SK-N-SH treated with all-trans-retinoic acid at 6 μM for 48 hours (cell line): ENCODE data around the gene KCNB1.

Experiments used
- ARNTL ChIP-seq: fragments of 450-650 bp; formaldehyde crosslinking; IDR thresholded peaks from 2 replicates; pipeline ENCODE4 v1.5.0; 2020; ENCODE audit warnings: low read depth, mild to moderate bottlenecking, moderate library complexity, borderline replicate concordance
- RARB ChIP-seq: fragments of 250-450 bp; sonication (Bioruptor Pico); IDR thresholded peaks from 2 replicates; pipeline ENCODE4 v1.8.0; 2021; ENCODE audit warnings: mild to moderate bottlenecking, moderate library complexity
- TCF4 ChIP-seq: fragments of 250-450 bp; sonication (Bioruptor Pico); IDR thresholded peaks from 2 replicates; pipeline ENCODE4 v1.8.0; 2021; ENCODE audit warnings: mild to moderate bottlenecking, moderate library complexity, borderline replicate concordance
- ZFP30 ChIP-seq: fragments of 450-650 bp; formaldehyde crosslinking; IDR thresholded peaks from 2 replicates; pipeline ENCODE4 v1.5.0; 2022; ENCODE audit warnings: mild to moderate bottlenecking, moderate library complexity
- ZNF70 ChIP-seq: fragments of 450-650 bp; formaldehyde crosslinking; IDR thresholded peaks from 2 replicates; pipeline ENCODE4 v1.5.0; 2020; ENCODE audit warnings: mild to moderate bottlenecking, moderate library complexity
- ZNF8 ChIP-seq: fragments of 450-650 bp; formaldehyde crosslinking; IDR thresholded peaks from 2 replicates; pipeline ENCODE4 v1.5.0; 2020; ENCODE audit warnings: mild to moderate bottlenecking, moderate library complexity
- TF ChIP-seq, protein P1 (sequence below): fragments of 250-450 bp; sonication (Bioruptor Pico); IDR thresholded peaks from 2 replicates; pipeline ENCODE4 v1.5.1; 2021; ENCODE audit warnings: mild to moderate bottlenecking, moderate library complexity
- TF ChIP-seq, protein P2 (sequence below): fragments of 250-450 bp; sonication (Bioruptor Pico); IDR thresholded peaks from 2 replicates; pipeline ENCODE4 v1.5.1; 2020; ENCODE audit warnings: low read depth, mild to moderate bottlenecking, moderate library complexity
- TF ChIP-seq, protein P3 (sequence below): fragments of 250-450 bp; sonication (Bioruptor Pico); IDR thresholded peaks from 2 replicates; pipeline ENCODE4 v1.5.0; 2020; ENCODE audit warnings: mild to moderate bottlenecking, moderate library complexity

DNA sequence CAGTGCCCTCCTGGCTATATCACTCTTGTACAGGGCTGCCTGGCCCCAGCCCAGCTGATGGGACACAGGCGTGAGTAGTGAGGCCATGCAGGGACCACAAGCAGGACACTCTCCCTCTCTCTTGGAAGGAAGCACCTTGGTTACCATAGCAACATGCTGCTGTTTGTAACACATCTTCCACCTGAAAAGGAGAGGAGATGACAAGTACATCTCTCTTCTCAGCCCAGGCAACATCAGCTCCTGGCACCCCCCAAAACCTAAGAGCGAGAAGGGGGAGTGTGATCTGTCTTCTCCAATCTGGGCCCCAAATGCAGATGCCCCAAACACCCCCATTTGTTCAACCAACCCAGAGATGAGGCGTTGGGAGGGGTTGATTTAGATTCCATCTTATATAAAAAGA is 49.9 kb downstream of the KCNB1 start:
- TF ChIP-seq, protein P1, sequence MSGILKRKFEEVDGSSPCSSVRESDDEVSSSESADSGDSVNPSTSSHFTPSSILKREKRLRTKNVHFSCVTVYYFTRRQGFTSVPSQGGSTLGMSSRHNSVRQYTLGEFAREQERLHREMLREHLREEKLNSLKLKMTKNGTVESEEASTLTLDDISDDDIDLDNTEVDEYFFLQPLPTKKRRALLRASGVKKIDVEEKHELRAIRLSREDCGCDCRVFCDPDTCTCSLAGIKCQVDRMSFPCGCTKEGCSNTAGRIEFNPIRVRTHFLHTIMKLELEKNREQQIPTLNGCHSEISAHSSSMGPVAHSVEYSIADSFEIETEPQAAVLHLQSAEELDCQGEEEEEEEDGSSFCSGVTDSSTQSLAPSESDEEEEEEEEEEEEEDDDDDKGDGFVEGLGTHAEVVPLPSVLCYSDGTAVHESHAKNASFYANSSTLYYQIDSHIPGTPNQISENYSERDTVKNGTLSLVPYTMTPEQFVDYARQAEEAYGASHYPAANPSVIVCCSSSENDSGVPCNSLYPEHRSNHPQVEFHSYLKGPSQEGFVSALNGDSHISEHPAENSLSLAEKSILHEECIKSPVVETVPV (CRISPR knock-in tag): no peak
- TF ChIP-seq, protein P2, sequence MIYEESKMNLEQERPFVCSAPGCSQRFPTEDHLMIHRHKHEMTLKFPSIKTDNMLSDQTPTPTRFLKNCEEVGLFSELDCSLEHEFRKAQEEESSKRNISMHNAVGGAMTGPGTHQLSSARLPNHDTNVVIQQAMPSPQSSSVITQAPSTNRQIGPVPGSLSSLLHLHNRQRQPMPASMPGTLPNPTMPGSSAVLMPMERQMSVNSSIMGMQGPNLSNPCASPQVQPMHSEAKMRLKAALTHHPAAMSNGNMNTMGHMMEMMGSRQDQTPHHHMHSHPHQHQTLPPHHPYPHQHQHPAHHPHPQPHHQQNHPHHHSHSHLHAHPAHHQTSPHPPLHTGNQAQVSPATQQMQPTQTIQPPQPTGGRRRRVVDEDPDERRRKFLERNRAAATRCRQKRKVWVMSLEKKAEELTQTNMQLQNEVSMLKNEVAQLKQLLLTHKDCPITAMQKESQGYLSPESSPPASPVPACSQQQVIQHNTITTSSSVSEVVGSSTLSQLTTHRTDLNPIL (CRISPR knock-in tag): no peak
- TF ChIP-seq ZNF70 (CRISPR knock-in tag) (no peak), TCF4 (no peak), ZFP30 (CRISPR knock-in tag) (no peak), RARB (CRISPR knock-in tag) (no peak), ARNTL (no peak), ZNF8 (no peak)
- TF ChIP-seq, protein P3, sequence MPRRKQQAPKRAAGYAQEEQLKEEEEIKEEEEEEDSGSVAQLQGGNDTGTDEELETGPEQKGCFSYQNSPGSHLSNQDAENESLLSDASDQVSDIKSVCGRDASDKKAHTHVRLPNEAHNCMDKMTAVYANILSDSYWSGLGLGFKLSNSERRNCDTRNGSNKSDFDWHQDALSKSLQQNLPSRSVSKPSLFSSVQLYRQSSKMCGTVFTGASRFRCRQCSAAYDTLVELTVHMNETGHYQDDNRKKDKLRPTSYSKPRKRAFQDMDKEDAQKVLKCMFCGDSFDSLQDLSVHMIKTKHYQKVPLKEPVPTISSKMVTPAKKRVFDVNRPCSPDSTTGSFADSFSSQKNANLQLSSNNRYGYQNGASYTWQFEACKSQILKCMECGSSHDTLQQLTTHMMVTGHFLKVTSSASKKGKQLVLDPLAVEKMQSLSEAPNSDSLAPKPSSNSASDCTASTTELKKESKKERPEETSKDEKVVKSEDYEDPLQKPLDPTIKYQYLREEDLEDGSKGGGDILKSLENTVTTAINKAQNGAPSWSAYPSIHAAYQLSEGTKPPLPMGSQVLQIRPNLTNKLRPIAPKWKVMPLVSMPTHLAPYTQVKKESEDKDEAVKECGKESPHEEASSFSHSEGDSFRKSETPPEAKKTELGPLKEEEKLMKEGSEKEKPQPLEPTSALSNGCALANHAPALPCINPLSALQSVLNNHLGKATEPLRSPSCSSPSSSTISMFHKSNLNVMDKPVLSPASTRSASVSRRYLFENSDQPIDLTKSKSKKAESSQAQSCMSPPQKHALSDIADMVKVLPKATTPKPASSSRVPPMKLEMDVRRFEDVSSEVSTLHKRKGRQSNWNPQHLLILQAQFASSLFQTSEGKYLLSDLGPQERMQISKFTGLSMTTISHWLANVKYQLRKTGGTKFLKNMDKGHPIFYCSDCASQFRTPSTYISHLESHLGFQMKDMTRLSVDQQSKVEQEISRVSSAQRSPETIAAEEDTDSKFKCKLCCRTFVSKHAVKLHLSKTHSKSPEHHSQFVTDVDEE (CRISPR knock-in tag): no peak
